HEK293 (cell line): ENCODE results near the gene MEAF6.

Experiments used
- CTCF ChIA-PET: fragments of 350-600 bp; formaldehyde crosslinking; extraction: SDS; loops from one replicate; lab custom pipeline; 2021; ENCODE audit warnings: antibody characterized with exemption; lab: Yijun Ruan, JAX
- POLR2A ChIA-PET: fragments of 300-600 bp; formaldehyde crosslinking; extraction: SDS; loops from one replicate; lab custom pipeline; 2020; ENCODE audit warnings: antibody characterized with exemption, inconsistent platforms; lab: Yijun Ruan, JAX
- H3K27ac ChIP-seq: fragments of 200-500 bp; sonication (Bioruptor generic); 2 replicates; pipeline ENCODE4 v1.5.1; 2014; ENCODE audit warnings: low read depth, low read length, control low read depth, inconsistent platforms; ENCODE audit errors: extremely low read depth
- H3K36me3 ChIP-seq, 2 experiments: fragments of 200-500 bp in 1 of 2; sonication (Bioruptor generic) in 1 of 2; 1 replicate in 1 of 2; 2 replicates in 1 of 2; pipeline ENCODE4 v1.5.1; 2014 to 2017; ENCODE audit warnings: inconsistent platforms in 2 of 2, low read length in 2 of 2; ENCODE audit not compliant: control insufficient read depth in 2 of 2, insufficient read depth in 1 of 2
- H3K4me1 ChIP-seq: fragments of 200-500 bp; sonication (Bioruptor generic); 2 replicates; pipeline ENCODE4 v1.5.1; 2014; ENCODE audit warnings: mild to moderate bottlenecking, low read length, inconsistent platforms; ENCODE audit not compliant: control insufficient read depth, insufficient read depth
- H3K4me3 ChIP-seq: 2 replicates; pipeline ENCODE4 v1.5.1; 2011; ENCODE audit warnings: low read depth, mild to moderate bottlenecking, control low read depth, low read length, moderate library complexity
- H3K9me3 ChIP-seq: fragments of 200-500 bp; sonication (Bioruptor generic); 2 replicates; pipeline ENCODE4 v1.5.1; 2014; ENCODE audit warnings: low read depth, low read length, inconsistent platforms; ENCODE audit not compliant: control insufficient read depth, insufficient read depth
- GLIS2 ChIP-seq: fragments of 450-650 bp; formaldehyde crosslinking; IDR thresholded peaks from 2 replicates; pipeline ENCODE4 v1.5.1; 2016; ENCODE audit warnings: missing biosample characterization, missing genetic modification characterization
- MEIS1 ChIP-seq: sonication (generic); formaldehyde crosslinking; IDR thresholded peaks from 2 replicates; pipeline ENCODE4 v1.8.1; 2022; ENCODE audit warnings: missing genetic modification reagents, mild to moderate bottlenecking, borderline replicate concordance
- PRDM2 ChIP-seq: fragments of 450-650 bp; formaldehyde crosslinking; IDR thresholded peaks from 2 replicates; pipeline ENCODE4 v1.5.1; 2016; ENCODE audit warnings: missing biosample characterization, missing genetic modification characterization, borderline replicate concordance
- ZBTB1 ChIP-seq: fragments of 450-650 bp; formaldehyde crosslinking; IDR thresholded peaks from 2 replicates; pipeline ENCODE4 v1.5.1; 2016; ENCODE audit warnings: missing biosample characterization, missing genetic modification characterization
- ZIC2 ChIP-seq: fragments of 450-650 bp; formaldehyde crosslinking; IDR thresholded peaks from 2 replicates; pipeline ENCODE4 v1.5.1; 2016; ENCODE audit warnings: missing biosample characterization, missing genetic modification characterization
- ZNF132 ChIP-seq: fragments of 450-650 bp; formaldehyde crosslinking; IDR thresholded peaks from 2 replicates; pipeline ENCODE4 v1.5.1; 2017; ENCODE audit warnings: missing biosample characterization, missing genetic modification characterization, borderline replicate concordance
- ZNF157 ChIP-seq: fragments of 450-650 bp; formaldehyde crosslinking; IDR thresholded peaks from 2 replicates; pipeline ENCODE4 v1.5.1; 2016; ENCODE audit warnings: missing biosample characterization, missing genetic modification characterization
- ZNF23 ChIP-seq: fragments of 450-650 bp; formaldehyde crosslinking; IDR thresholded peaks from 2 replicates; pipeline ENCODE4 v1.5.1; 2016; ENCODE audit warnings: missing biosample characterization, missing genetic modification characterization, borderline replicate concordance
- ZNF239 ChIP-seq: fragments of 450-650 bp; formaldehyde crosslinking; IDR thresholded peaks from 2 replicates; pipeline ENCODE4 v1.5.1; 2016; ENCODE audit warnings: missing biosample characterization, missing genetic modification characterization
- ZNF280C ChIP-seq: fragments of 450-650 bp; formaldehyde crosslinking; IDR thresholded peaks from 2 replicates; pipeline ENCODE4 v1.5.1; 2016; ENCODE audit warnings: missing biosample characterization, missing genetic modification characterization
- ZNF292 ChIP-seq: fragments of 450-650 bp; formaldehyde crosslinking; IDR thresholded peaks from 2 replicates; pipeline ENCODE4 v1.5.1; 2016; ENCODE audit warnings: low read depth, missing biosample characterization, missing genetic modification characterization, borderline replicate concordance
- ZNF335 ChIP-seq: fragments of 450-650 bp; formaldehyde crosslinking; conservative IDR thresholded peaks from 2 replicates; pipeline ENCODE4 v1.5.1; 2016; ENCODE audit warnings: missing biosample characterization, missing genetic modification characterization
- ZNF501 ChIP-seq: fragments of 450-650 bp; formaldehyde crosslinking; IDR thresholded peaks from 2 replicates; pipeline ENCODE4 v1.5.1; 2016; ENCODE audit warnings: missing biosample characterization, missing genetic modification characterization
- ZNF548 ChIP-seq: fragments of 450-650 bp; formaldehyde crosslinking; IDR thresholded peaks from 2 replicates; pipeline ENCODE4 v1.5.1; 2016; ENCODE audit warnings: missing biosample characterization, missing genetic modification characterization
- ZNF701 ChIP-seq: fragments of 450-650 bp; formaldehyde crosslinking; IDR thresholded peaks from 2 replicates; pipeline ENCODE4 v1.5.1; 2016; ENCODE audit warnings: missing biosample characterization, missing genetic modification characterization
- TF ChIP-seq, protein P1 (sequence below): fragments of 450-650 bp; formaldehyde crosslinking; IDR thresholded peaks from 2 replicates; pipeline ENCODE4 v1.5.1; 2016; ENCODE audit warnings: missing biosample characterization, missing genetic modification characterization

Gene MEAF6

DNA sequence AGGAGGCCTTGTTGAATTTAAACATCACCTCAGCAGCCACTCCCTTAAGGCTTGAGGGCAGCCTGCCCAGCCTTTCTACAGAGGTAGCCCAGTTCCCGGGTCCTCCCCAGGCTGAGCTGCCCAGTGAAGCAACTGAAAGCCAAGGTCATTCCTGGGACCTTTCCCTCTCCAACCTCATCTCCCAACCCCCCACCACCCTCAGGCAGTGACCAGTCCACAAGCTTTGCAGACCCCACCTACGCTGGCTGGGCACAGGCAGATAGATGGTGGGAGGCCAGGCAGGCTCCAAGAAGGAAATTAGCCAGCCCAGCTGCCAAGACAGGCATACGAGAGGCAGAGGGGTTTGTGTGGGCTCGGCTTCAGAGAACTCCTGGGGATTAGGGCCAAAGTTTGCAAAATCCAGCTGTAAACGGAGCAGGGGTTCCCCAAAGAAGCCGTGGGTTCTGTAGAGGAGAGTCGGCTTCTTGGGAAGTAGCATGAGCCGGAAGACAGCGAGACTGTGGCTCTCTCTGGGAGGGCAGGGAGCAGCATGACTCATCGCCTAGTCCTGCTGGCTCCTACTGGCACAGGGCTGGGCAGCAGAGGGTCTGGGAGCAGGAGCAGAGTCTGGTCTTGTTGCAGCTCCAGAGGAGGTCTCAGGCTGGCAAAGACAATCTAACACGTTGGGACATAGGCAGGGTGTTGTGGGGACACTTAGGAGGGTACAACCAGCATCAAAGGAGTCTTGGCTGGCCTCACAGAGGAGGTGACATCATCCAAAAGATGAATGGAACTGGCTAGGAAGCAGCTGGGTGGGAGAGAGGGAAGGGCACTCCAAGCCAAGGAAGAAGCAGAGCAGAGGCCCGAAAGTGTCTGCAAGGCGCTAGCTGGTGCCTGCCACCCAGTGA is 43.0 kb downstream of the MEAF6 start (continued):
- TF ChIP-seq PRDM2 (no peak), ZNF292 (tag by site-specific recombination) (no peak), ZNF548 (tag by site-specific recombination) (no peak), GLIS2 (tag by site-specific recombination) (peak; percentile 75), ZNF335 (peak; percentile 84), ZIC2 (tag by site-specific recombination) (peak; percentile 97), MEIS1 (CRISPR knock-in tag) (no peak), ZNF239 (tag by site-specific recombination) (no peak)

- Histone ChIP-seq H3K36me3 (no peaks in the 10 kb centered on the region), H3K4me3 (no peak overlapping the region), H3K27ac (no peak overlapping the region), H3K9me3 (no peaks in the 10 kb centered on the region), H3K4me1 (peaks cover 11% of the 10 kb centered on the region; the same call in 1 of the 2 replicates)
- TF ChIP-seq ZNF239 (tag by site-specific recombination) (no peak), ZNF701 (tag by site-specific recombination) (no peak), ZNF280C (tag by site-specific recombination) (no peak), ZNF132 (tag by site-specific recombination) (no peak), ZNF23 (tag by site-specific recombination) (no peak), MEIS1 (CRISPR knock-in tag) (no peak), ZNF501 (no peak), GLIS2 (tag by site-specific recombination) (no peak), ZBTB1 (tag by site-specific recombination) (no peak), ZNF157 (tag by site-specific recombination) (no peak)
- TF ChIP-seq, protein P1, sequence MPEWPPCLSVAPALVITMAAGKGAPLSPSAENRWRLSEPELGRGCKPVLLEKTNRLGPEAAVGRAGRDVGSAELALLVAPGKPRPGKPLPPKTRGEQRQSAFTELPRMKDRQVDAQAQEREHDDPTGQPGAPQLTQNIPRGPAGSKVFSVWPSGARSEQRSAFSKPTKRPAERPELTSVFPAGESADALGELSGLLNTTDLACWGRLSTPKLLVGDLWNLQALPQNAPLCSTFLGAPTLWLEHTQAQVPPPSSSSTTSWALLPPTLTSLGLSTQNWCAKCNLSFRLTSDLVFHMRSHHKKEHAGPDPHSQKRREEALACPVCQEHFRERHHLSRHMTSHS (tag by site-specific recombination), result no peak
- CTCF ChIA-PET, result interaction anchor here (0.6 to 10.7 kb wide), 3 partner anchors 14 to 204 kb away, joined by 3 to 127 read pairs (median 3); no protein-coding TSS in a partner anchor
- POLR2A ChIA-PET, result no interaction called here
Measured at GRCh38 chr1:37469386-37469785, 45.2 kb downstream of the MEAF6 start.
